NCI-H2029 (cell line): ENCODE results near the gene QPCT.
A peak's percentile ranks its signal among the peaks of the same experiment; 100 is the strongest.

Experiments
- DNase-seq: peaks from one replicate; lab custom pipeline; 2025; lab: John Stamatoyannopoulos, UW

Gene QPCT

DNA sequence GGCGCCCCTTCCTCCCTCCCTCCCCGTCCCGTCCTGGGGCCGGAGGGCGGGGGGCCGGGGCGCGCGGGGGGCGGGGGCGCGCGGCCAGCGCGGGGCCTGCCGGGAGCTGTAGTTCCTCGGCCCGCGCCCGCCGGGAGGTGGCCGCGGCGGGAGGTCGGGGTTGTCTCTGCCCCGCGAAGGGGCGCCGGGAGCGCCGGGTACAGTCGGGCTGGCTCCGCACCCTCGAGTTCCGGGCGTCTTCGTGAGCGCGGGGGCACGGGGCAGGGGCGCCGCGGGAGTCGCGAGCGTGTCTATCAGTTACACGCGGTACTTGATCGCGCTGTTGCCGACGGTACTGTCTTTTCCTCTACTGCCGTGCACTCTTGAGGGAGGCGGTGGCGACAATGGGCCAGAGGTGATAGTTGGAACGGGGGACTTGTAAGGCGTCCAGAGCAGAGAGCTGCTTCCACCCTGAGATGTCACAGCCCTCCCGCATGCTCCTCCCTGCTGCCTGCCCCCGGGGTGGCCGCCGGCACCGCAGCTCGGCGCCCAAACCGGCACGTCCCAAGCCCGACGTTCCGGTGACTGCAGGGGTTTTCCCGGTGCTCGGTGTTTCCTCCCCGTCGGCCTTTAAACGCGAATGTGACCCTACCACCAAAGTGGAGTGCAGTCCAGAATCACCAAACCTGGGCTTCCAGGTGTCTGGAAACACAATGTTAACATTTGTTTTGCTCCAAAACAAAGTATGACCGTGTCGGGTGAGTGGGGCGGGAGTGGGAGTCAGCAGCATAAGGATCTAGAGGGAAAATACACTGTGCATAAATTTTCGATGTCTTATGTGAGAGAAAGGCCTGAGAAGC lies 19.4 kb upstream of the QPCT start, which contains the start of gene PRKD3:
Gene PRKD3 (minus strand): TSS at position 48 of the 839 bp plus-strand sequence. CDS start 8,309 bp downstream, outside the sequence.
- DNase-seq: peak; percentile 29

DNA sequence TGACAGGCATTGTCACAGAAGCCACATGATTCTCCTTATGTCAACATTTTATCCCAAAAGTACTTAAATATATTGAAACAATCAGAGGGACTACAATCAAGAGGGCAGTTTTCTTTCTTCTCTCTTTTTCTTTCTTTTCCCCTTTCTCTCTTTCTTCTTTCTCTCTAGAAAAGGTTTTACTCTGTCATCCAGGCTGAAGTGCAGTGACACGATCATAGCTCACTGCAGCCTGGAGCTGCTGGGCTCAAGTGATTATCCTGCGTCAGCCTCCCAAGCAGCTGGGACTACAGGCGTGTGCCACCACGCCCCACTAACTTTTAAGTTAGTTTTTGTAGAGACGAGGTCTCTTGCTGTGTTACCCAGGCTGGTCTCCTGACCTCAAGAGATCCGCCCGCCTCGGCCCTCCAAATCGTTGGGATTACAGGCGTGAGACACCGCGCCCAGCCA lies 18.8 kb upstream of the QPCT start:
- no peak for DNase-seq

- DNase-seq: no peak
These were observed 18.1 kb upstream of the QPCT start for GRCh38 chr2:37326285-37326684.

DNA sequence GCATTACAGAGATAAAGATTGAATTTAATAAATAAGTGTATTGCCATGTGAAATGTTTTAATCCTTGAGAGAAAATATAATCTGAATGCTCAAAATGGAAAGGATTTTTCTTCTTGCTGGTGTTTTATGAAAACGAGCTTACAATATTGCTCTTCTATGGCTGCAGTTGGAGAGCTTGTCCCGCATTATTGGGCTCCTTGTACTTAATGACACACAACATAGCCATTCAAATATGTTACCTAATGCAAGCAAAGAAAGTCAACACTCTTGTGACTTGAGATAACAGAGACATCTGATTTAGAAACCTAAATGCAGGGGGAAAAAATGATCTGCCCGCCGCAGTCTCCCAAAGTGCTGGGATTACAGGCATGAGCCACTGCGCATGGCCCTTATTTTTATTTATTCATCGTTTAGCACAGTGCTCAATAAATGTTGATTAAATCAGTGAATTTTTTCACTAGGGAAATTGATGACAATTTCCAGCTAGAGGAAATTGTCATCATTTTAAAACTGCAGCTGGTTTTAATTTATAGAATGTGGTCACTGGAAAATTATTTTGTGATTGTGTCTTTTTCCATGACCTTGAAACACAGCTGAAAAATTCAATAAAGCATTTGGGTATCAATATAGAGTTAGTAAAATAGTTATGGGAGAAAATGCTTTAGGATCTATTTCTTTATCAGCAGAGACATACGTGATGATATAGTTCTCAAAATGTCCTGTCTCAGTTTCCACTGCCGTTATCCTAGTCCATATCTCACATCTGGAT lies 17.4 kb upstream of the QPCT start:
- no peak for DNase-seq

DNA sequence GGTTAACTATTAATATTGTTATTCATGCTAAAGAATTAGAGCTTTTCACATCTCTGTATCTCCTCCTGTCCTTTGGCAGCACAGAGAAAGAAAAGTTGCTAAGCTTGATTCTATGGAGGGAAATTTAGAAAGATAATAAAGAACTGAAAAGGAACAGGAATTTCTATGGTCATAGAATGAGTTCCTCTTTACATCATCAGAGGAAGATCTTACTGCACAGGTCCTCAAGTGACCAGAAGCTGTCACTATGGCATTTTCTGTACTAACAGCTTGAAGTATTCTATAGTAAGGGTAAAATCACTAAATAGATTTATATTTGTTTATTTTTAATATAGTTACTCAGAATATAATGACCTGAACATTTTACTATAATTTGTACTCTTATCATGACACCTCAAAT lies 13.7 kb upstream of the QPCT start:
- no peak for DNase-seq

DNA sequence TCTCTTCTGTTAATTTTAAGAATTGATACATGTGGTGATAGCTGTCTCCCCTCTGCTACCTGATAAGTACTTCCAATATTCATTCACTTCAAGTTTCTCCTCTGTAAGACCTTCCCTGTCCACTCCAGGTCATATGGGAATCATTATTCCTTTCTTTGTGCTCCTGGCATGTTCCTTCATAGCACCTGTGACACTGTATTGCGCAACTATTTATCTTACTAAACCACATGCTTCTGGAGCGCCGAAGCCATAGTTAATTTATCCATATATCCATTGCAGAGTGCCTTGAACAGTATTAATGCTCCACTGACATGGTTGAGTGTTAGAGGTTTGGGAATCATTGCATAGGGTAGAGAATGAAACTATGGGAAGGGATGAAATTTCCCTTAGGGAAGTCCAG lies 11.9 kb upstream of the QPCT start:
- no peak for DNase-seq

DNA sequence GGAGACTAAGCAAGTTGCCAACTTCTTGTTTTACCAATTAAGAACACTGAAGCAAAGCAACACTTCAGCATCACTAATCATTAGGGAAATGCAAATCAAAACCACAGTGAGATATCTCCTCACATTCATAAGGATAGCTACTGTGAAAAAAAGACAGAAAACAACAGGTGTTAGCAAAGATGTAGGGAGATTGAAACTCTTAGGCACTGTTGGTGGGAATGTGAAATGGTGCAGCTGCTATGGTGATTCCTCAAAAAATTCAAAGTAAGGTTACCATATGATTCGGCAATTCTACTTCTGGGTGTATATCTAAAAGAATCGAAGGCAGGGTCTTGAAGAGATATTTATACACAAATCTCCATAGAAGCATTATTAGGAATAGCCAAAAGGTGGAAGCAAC lies 11.2 kb upstream of the QPCT start:
- DNase-seq: no peak

DNA sequence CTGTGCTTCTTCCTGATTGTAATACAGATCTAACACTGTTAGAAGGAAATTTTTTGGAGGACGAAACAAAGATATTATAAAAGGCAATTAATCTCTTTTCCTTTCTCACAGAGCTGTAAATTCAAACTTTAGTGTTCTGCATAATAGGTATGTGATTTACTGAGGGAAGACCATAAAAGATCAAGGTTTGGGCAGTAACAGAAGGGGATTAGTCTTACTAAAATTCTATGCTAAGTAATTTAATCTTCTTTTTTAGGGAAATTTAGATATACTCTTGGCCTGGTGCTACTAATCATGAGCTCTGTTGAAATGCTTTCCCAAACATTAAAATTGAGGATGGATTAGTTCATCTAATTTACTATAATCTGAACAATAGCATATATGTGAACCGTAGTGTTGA lies 8.8 kb upstream of the QPCT start:
- no peak for DNase-seq

DNA sequence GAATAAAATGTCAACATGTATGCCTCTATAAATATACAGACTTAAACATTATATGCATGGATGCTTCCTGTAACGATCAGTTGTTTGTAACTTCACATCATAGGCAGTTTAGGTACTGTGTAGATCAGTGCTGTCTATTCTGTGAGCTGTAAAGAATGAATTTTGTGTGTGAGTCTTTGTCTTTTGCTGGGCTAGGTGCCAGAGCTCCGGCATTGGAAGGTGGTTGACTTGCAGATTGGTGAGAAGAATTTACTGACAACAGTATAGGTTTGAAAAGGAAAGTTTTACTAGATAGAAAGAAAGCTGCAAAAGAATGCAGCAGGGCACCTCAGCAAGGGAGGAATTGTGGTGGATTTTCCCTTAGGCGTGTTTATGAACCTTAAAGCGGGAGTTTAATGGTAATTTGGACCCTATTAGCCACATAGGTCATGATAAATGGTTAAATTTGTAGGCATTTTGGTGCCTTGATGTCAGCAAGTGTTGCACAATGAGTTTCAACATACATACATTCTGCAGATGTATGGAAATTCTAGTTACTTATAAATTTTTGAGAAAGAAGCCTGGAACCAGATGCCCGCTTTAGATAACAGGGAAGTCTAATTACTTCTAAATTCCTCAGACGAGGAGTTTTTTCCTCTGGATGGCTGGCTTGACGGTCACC lies 6.7 kb upstream of the QPCT start:
- DNase-seq: no peak

GRCh38 chr2:37338933-37339332 lies 5.5 kb upstream of the QPCT start:
- no peak for DNase-seq

- DNase-seq: no peak
These were observed 3.8 kb upstream of the QPCT start for GRCh38 chr2:37340637-37341036.

GRCh38 chr2:37342591-37343220 lies 1.7 kb upstream of the QPCT start:
- DNase-seq: no peak

DNA sequence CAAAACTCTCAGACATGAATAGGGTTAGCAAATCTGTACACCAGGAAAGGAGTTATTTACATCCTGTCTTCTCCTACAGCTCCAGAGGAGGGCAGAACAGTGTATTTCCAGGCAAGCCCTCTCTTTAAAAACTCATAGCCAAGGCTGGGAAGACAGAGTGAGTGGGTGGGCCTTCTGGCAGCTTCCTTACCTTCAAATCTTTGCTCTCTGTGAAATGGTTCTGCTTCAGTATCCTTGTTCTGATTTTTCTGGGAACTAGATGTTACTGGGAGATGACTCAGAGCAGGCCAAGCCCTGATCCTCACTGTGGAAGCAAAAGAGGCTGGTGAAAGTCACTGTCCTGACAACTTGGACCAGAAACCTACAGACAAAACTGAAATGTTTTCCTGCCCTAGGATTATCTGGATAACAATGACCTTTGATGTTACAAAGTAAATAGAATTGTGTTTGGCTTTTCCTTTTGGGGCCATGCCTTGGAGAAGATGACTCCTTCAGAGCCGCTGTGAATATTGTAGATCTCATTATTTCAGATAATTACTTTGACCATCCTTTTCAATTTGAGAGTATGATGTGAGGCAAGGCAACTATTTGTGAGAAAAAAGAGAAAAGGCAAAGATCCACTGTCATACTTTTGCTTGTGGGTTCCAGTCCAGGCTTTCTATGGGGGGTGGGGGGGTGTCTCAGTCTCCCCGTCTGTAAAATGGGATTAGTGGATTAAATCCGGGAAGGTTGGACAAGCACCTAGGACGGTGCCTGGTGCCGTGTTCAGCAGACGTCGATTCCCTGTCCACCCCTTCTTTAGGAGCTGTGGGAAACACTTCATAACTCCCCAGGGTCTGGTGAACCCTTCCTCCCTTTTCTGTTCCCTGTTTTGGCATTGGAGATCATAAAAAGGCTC lies 644 bp upstream of the QPCT start:
- no peak for DNase-seq

DNA sequence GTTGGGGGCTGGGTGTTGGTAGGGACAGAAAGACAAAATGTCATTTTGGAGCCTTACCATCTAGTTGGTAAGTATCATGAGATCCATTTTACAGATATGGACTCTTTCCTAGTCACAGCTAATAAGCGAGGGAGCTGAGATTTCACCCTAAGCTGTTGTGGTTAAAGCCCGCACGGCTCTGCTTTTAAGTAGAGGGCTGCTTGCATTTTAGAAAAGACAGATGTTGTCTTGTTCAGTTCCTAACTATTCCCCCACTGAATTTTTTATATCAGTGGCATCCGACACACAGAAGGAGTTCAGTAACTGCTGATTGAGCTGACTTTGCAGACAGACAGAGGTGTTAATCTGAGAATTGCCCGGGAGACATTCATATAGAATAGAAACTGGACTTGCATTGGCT lies 3.7 kb downstream of the QPCT start:
- no peak for DNase-seq

GRCh38 chr2:37349231-37349860 lies 4.9 kb downstream of the QPCT start:
- peak; percentile 89 for DNase-seq

- DNase-seq: peak; percentile 88
These were observed 5.6 kb downstream of the QPCT start for GRCh38 chr2:37350034-37350433.

DNA sequence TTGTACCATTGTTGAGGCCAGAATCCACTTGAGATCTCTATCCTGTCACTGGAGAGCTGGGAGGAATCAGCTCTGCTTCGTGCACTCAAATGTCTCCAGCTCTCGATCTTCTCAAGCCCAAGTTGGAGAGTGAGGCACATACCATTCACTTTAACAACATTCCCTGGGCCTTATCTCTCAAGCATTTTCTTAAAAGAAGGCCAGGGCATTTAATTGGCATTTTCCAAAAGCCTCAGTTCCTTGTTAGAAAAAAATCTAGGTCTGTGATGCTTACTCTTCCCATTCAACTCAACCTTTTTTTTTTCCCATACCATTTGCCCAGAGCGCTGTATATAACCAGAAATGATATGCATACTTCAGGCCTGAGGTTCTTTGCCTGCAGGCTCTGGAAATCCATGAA lies 10.1 kb downstream of the QPCT start:
- DNase-seq: no peak

DNA sequence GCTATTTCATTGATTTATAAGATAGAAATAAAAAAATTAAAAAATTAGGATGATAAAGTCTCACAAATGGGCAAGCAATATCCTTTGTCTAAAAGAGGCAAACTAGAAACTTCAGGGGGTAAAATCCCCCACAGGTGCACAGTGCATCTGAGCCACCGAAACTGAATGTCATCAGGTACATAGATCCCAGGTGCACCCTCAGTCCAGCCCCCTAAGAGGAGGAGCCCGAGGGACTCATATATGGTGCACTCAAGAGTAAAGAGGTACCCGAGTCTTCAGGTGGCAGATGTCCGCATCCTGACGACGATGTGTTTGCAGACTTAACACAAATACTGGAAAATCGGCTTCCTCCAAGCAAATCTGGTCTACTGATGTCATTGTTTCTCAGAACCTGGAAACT lies 11.3 kb downstream of the QPCT start:
- DNase-seq: no peak

GRCh38 chr2:37356299-37356698 lies 11.9 kb downstream of the QPCT start:
- no peak for DNase-seq

DNA sequence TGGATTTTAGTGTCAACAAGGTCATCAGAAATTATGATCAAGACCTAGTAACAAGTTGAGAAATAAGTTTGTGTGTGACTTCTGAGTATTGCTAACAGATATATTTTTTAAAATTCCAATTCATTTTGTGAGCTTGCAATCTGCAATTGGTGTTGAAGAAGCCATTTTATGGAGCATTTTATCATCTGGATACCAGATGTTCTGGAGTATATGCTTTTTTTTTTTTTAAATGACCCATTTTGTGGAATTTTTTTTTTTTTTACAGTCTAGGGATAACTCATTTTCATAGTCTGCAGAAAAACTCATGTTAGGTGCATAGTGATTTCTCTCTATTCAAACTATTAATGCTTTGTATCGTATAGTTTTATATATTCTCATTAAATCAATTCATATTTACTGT lies 12.6 kb downstream of the QPCT start:
- DNase-seq: no peak

GRCh38 chr2:37357530-37357929 lies 13.1 kb downstream of the QPCT start:
- no peak for DNase-seq
